Stomach (tissue), 4 donors: ENCODE measurements around the gene BCL6B.

Experiments used
- EP300 ChIP-seq: sonication (generic); formaldehyde crosslinking; IDR thresholded peaks from one replicate; pipeline ENCODE4 v1.6.1; 2017; ENCODE audit warnings: antibody characterized with exemption
- POLR2A ChIP-seq, 4 donors: fragments of 450-650 bp; IDR thresholded peaks; one replicate each; pipeline ENCODE4 v1.6.1; 2016; ENCODE audit warnings: antibody characterized with exemption in 4 of 4, control low read depth in 2 of 4, mild to moderate bottlenecking in 1 of 4, moderate library complexity in 1 of 4
- POLR2AphosphoS5 ChIP-seq, 3 donors: sonication (generic); formaldehyde crosslinking; IDR thresholded peaks; one replicate each; pipeline ENCODE4 v1.6.1; 2016; ENCODE audit warnings: antibody characterized with exemption in 3 of 3
- TF ChIP-seq, protein P1 (sequence below), 7 experiments: fragments of 450-650 bp in 4 of 7; fragments of 200-600 bp in 3 of 7; sonication (generic) in 3 of 7; IDR thresholded peaks; one replicate each; pipeline ENCODE4 v1.5.1; 2016 to 2019; ENCODE audit warnings: antibody characterized with exemption in 7 of 7, control low read depth in 2 of 7, mild to moderate bottlenecking in 1 of 7

DNA sequence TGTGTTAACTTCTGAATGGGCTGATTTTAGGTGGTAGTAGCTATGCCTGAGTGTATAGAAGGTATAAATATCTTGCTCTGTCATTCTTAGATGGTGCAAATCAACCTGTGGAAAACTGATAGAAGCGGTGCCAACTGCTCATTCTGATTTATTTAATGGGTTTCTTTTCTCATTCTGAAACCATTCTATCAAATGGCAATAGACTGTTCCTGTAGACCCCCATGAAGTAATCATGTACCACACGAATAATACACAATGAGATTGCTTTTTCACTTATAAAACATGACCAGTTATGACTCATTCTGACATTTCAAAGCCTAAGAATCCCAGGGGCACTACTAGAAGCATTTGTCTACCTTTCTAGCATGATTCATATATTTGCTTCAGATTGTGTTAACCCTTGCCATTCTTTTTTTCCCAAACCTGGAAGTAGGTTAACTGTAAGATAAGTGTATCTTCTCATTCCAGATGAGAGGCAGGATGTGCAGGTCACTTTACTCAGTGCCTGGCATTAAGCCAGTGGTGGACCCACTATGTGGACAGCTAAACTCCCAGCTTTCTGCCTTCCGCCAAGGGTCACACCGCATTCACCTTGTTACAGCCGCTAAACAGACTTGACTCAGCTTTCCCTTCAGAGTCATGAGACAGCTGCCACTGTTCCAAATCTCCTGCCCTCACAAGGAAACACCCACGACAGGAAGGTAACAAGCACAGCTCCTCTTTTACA is 37.5 kb downstream of the BCL6B start:
- TF ChIP-seq POLR2A (IDR thresholded peaks at IDR 0.05) (no peak), EP300 (no peak), POLR2AphosphoS5 (IDR thresholded peaks at IDR 0.05) (peak in 1 of 3 donors; percentile 5)
- TF ChIP-seq, protein P1, sequence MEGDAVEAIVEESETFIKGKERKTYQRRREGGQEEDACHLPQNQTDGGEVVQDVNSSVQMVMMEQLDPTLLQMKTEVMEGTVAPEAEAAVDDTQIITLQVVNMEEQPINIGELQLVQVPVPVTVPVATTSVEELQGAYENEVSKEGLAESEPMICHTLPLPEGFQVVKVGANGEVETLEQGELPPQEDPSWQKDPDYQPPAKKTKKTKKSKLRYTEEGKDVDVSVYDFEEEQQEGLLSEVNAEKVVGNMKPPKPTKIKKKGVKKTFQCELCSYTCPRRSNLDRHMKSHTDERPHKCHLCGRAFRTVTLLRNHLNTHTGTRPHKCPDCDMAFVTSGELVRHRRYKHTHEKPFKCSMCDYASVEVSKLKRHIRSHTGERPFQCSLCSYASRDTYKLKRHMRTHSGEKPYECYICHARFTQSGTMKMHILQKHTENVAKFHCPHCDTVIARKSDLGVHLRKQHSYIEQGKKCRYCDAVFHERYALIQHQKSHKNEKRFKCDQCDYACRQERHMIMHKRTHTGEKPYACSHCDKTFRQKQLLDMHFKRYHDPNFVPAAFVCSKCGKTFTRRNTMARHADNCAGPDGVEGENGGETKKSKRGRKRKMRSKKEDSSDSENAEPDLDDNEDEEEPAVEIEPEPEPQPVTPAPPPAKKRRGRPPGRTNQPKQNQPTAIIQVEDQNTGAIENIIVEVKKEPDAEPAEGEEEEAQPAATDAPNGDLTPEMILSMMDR (IDR thresholded peaks at IDR 0.05) = no peak
